HG02798 (cell line): Measurements from ENCODE around the gene USP49.

Experiments
- ATAC-seq: cut with Tn5 transposase; IDR thresholded peaks from one replicate; pipeline ENCODE4 v1.9.1; 2021; ENCODE audit warnings: mild to moderate bottlenecking; ENCODE audit not compliant: unreplicated experiment, poor library complexity

The USP49 gene

GRCh38 chr6:41931792-41932191, 36.6 kb upstream of the USP49 start:
- no peak for ATAC-seq

DNA sequence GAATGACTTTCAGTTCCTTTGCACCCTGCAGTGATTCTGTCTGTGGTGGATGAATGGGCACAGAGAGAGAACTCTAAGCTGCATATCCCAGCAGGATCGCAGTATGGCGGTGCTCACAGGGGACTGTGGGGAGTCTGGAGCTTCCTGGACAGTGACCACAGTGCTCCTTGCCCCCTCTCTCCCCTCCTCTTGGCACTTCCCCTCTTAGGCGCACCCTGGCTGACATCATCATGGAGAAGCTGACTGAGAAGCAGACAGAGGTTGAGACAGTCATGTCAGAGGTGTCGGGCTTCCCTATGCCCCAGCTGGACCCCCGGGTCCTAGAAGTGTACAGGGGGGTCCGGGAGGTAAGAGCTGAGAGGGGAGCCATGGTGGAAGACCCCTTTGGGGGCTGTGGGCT, 34.7 kb upstream of the USP49 start:
- ATAC-seq: no peak

DNA sequence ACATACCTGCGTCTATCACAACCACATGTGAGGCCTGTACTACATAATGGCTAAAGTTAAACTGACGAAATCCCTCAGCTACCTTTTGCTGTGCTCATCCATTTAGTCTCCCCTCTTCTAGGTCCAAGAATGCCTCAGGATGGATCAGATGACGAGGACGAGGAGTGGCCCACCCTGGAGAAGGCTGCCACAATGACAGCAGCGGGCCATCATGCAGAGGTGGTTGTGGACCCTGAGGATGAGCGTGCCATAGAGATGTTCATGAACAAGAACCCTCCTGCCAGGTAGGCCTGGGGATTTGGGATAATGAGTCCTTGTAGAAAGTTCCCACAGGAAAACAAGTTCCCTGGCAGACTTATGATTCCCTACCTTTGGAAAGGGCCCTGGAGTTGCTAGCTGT, 32.1 kb upstream of the USP49 start:
- ATAC-seq: no peak

- ATAC-seq: no peak
Observed at GRCh38 chr6:41922154-41922553, 27.0 kb upstream of the USP49 start.

- no peak for ATAC-seq
Observed at GRCh38 chr6:41921712-41921998, 26.5 kb upstream of the USP49 start.

- ATAC-seq: peak; percentile 96
Observed at GRCh38 chr6:41920921-41921711, 25.9 kb upstream of the USP49 start, which contains the start of the genes BYSL and MED20. BYSL (plus strand) TSS chr6:41921499; CDS start chr6:41921563, 64 bp downstream. MED20 (minus strand) TSS chr6:41921139; CDS start chr6:41921018, 121 bp downstream.

GRCh38 chr6:41917528-41917927, 22.4 kb upstream of the USP49 start:
- ATAC-seq: no peak

GRCh38 chr6:41914869-41915530, 19.8 kb upstream of the USP49 start:
- ATAC-seq: no peak

GRCh38 chr6:41914343-41914742, 19.2 kb upstream of the USP49 start:
- no peak for ATAC-seq

- no peak for ATAC-seq
Observed at GRCh38 chr6:41909727-41910126, 14.6 kb upstream of the USP49 start.

GRCh38 chr6:41901882-41902519, 6.8 kb upstream of the USP49 start:
- ATAC-seq: no peak

- no peak for ATAC-seq
Observed at GRCh38 chr6:41900861-41901260, 5.7 kb upstream of the USP49 start.

DNA sequence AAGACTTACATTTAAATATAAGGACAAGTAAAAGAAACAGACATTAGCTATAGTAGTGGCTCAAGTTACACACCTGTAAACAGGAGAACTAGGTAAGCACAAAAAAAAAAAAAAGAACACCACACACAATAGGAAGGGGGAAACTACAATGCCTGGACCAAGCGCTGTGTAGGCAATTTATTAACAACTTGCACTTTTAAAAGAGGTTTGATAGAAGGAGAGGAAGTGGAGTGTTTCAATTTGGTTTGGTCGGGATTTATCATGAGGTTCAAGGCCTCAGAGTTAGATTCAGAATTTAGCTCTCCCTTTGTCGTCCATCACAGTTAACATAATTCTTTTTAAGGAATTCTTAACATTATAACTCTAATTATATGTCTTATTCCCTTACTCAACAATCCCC, 1.1 kb upstream of the USP49 start:
- no peak for ATAC-seq

GRCh38 chr6:41894366-41895299, 542 bp downstream of the USP49 start:
- ATAC-seq: peak; percentile 34

DNA sequence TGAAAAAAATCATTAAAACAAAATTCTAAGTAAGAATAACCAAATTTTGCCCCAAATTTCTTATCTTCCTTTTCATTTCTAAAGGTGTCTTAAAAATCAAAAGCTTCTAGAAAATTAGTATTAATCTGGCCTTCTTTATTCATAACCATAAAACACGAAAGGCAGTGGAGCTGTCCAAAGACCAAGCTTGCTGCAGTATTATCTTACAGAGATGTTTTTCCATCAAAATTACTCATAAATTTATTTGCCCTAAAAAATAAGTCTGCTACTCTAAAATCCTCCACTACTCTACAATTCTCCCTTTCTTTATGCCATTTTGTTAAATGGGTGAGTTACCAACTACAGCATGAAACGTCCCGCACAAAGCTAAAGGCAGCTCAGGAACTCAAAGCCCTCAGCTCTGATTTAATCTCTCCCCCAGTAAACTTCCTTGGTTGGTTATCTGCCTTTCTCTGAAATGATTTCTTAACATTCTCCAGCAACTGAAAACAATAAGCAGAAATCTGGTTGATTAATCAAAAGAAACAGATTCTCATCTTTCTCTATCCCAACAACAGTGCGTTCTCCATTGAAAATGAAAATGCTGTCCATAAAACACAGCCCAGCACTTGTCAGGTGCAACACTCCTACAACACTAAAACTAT, 2.1 kb downstream of the USP49 start:
- no peak for ATAC-seq

GRCh38 chr6:41887331-41887751, 7.8 kb downstream of the USP49 start:
- ATAC-seq: no peak

DNA sequence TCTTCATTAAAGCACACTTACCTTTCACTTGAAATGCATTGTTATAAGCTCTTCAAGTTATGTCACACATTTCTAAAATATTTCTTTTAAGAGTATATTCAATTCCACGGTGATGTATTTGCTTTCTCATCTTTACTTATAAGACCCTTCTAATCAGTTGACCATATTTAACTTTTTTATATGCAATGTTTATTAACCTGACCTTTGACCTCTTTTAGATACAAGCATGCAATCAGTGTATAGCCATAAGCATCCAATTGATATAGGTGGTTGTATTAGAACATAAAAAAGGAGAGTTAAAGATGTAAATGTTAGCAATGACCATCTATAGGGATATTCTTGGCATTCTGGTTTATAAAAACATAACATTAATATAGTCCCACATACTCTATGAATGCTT, 9.2 kb downstream of the USP49 start:
- no peak for ATAC-seq

- ATAC-seq: no peak
Observed at GRCh38 chr6:41884957-41885356, 10.2 kb downstream of the USP49 start.

GRCh38 chr6:41881506-41881905, 13.7 kb downstream of the USP49 start:
- no peak for ATAC-seq

- ATAC-seq: no peak
Observed at GRCh38 chr6:41878961-41879405, 16.2 kb downstream of the USP49 start.
